Aorta (tissue), 5 donors: Measurements from ENCODE around the gene CARM1. TPM values are rescaled to one million over a fixed set of nuclear protein-coding genes. Genes with fewer than 3 reads are reported as not detected.

ENCODE experiments used
- ATAC-seq: fragments of 200-7000 bp; cut with Tn5 transposase; one replicate; pipeline ENCODE4 v1.9.1; 2022; ENCODE audit warnings: moderate library complexity; ENCODE audit not compliant: low FRiP score
- DNase-seq, 2 donors: peaks; one replicate each; pipeline ENCODE4 v3.0.0-alpha.2; 2020
- H3K27ac ChIP-seq, 2 donors: one replicate each; pipeline ENCODE4 v1.5.1; 2013; ENCODE audit warnings: low read length in 2 of 2, mild to moderate bottlenecking in 2 of 2, moderate library complexity in 2 of 2, control low read depth in 1 of 2, inconsistent platforms in 1 of 2, low read depth in 1 of 2
- H3K27me3 ChIP-seq, 2 donors: one replicate each; pipeline ENCODE4 v1.6.1; 2013; ENCODE audit warnings: control low read depth in 1 of 2, low read length in 1 of 2, mild to moderate bottlenecking in 1 of 2, moderate library complexity in 1 of 2; ENCODE audit not compliant: insufficient read depth in 2 of 2, control insufficient read depth in 1 of 2
- H3K36me3 ChIP-seq, 2 donors: one replicate each; pipeline ENCODE4 v1.6.1; 2013; ENCODE audit warnings: control low read depth in 1 of 2, low read length in 1 of 2, mild to moderate bottlenecking in 1 of 2; ENCODE audit not compliant: insufficient read depth in 2 of 2, control insufficient read depth in 1 of 2
- H3K4me1 ChIP-seq, 2 donors: one replicate each; pipeline ENCODE4 v1.6.1; 2013; ENCODE audit warnings: low read length in 2 of 2, control low read depth in 1 of 2, mild to moderate bottlenecking in 1 of 2, moderate library complexity in 1 of 2; ENCODE audit not compliant: insufficient read depth in 2 of 2, control insufficient read depth in 1 of 2
- H3K4me3 ChIP-seq, 2 donors: one replicate each; pipeline ENCODE4 v1.5.1; 2013; ENCODE audit warnings: low read length in 2 of 2, control low read depth in 1 of 2, mild to moderate bottlenecking in 1 of 2
- H3K9me3 ChIP-seq: one replicate; pipeline ENCODE4 v1.6.1; 2013; ENCODE audit warnings: mild to moderate bottlenecking, low read length; ENCODE audit not compliant: control insufficient read depth
- WGBS, 2 donors: extraction: QIAGEN DNeasy Blood & Tissue Kit; methylation state at CpG; one replicate each; pipeline ENCODE4 v1.1.7; 2013; 5-methylcytosine and 5-hydroxymethylcytosine counted together
- intact Hi-C, 2 donors: fragments of 100-400 bp; cut with DNase I; formaldehyde crosslinking; loops; one replicate each; pipeline versions ENCODE4 v1.14.2 to v1.15.0; 2022
- long read RNA-seq, 2 donors: library from polyadenylated mRNA; unstranded; transcript quantifications; one replicate each; pipeline ENCODE4 v2.0.0, GENCODE V29; 2020 to 2021
- polyA plus RNA-seq, 2 donors: library from polyadenylated mRNA; stranded (reverse); fragments of 200-250 nt; gene quantifications; one replicate each; pipeline ENCODE4 v1.2.3, GENCODE V29; 2013
- total RNA-seq, 2 donors: library from RNA; stranded (reverse); fragmentation: NEBNext Ultra II Directional; extraction: Animal tissue kit (Norgen Biotek cat#: 25700); gene quantifications; one replicate each; pipeline ENCODE4 v1.2.1, GENCODE V29; 2021
- donor health status: healthy with polysubstance abuse.
- donor health status: Bipolar disorder and iron deficiency.
- donor health status: DM: no; HTN: no; CAD: no.
- donor health status: DM: no; HTN: no; CAD: no.
- donor health status: DM: yes; HTN: yes; CAD: no.

Gene CARM1
- total RNA-seq, result 10 to 100 TPM; 27.9 to 41.4 TPM
- polyA plus RNA-seq, result 10 to 100 TPM; 11.5 to 23.9 TPM
- long read RNA-seq, donor 1, partial matches to known transcripts, result 2 of 4 reads
- long read RNA-seq, donor 1, other reads (novel, unspliced or antisense), result 2 of 4 reads
- long read RNA-seq, donor 2, transcript CARM1-202 (15 exons, 2,722 nt), result major isoform, 18 of 37 reads
- long read RNA-seq, donor 2, partial matches to known transcripts, result 7 of 37 reads
- long read RNA-seq, donor 2, other reads (novel, unspliced or antisense), result 9 of 37 reads

DNA sequence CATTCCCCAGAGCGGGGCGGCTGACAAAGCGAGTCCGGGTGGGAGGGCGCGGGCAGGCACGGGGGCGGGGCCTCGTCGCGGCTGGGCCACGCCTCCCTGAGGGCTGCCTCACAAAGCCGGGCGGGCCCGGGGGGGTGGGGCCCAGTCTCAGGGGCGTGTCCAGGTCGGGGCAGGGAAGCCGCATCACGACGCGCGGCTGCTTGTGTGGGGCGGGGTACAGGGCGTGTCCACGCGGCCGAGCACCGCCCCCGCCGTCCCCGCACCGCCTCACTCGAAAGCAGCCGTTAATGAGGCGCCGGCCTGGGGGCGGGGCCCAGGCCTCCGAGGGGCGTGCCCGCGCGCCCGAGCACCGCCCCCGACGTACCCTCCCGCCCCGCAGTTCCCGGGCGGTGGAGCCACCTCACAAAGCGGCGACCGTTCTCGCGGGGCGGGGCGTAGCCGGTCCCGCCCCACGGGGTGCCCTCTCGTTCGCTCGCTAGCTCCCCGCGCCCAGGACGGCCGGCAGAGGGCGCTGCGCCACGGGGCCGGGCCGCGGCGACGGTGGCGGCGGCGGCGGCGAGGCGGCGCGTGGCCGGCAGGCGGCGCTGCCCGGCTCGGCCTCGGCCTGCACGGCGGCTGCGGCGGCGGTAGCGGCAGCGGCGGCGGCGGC, at the start of gene CARM1:
CARM1 (plus strand) TSS at position 599 of the 649 bp plus-strand sequence. CDS start 150 bp downstream, outside the sequence.
- 0 to 1% methylated on average over 28 to 99 of the region's 99 CpGs for WGBS, 2 donors
- Histone ChIP-seq H3K27me3 (no peaks in the 10 kb centered on the region), H3K4me1 (no peaks in the 10 kb centered on the region), H3K27ac (peak within 1 kb of the TSS in 1 of 2 donors; percentile 67), H3K9me3 (no peaks in the 10 kb centered on the region), H3K4me3 (peak within 1 kb of the TSS; percentile 69 to 97), H3K36me3 (no peaks in the 10 kb centered on the region)
- DNase-seq (peak; percentile 99 to 100), ATAC-seq (peak; percentile 98)
- intact Hi-C loops, result loop anchor here (2.0 to 10.0 kb wide), 2 partner anchors 34 to 54 kb away; partner anchors contain the start of genes TIMM29 (in 1 of the 2), TMED1 (in 1 of the 2) and YIPF2 (in 1 of the 2)

DNA sequence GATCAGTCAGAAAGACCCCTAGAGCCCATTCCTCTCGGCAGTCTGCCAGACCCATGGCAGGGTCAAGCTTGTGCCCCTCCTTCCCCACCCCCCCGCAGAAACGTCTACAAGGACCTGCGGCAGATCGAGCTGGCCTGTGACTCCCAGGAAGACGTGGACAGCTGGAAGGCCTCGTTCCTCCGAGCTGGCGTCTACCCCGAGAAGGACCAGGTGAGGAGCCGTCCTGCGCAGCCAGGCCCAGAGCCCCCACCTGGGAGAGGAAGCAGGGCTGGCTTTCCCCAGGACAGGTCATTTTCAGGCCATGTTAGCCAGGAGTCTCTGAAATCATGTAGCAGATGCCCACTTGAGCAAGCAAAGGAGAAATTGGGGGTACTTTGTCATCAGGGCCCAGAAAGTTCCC, 47.7 kb upstream of the CARM1 start:
- no peak overlapping the region for H3K4me3 ChIP-seq
- WGBS, 2 donors, result 91% methylated on average over 12 of the region's 12 CpGs
- intact Hi-C loops, result no loop called here
- ATAC-seq (no peak), DNase-seq (no peak)
- H3K27me3 ChIP-seq, result no peaks in the 10 kb centered on the region
- H3K36me3 ChIP-seq, result peaks cover 0 to 3% of the 10 kb centered on the region in 2 donors
- H3K9me3 ChIP-seq, result no peaks in the 10 kb centered on the region
- H3K27ac ChIP-seq, result no peak overlapping the region
- no peaks in the 10 kb centered on the region for H3K4me1 ChIP-seq

DNA sequence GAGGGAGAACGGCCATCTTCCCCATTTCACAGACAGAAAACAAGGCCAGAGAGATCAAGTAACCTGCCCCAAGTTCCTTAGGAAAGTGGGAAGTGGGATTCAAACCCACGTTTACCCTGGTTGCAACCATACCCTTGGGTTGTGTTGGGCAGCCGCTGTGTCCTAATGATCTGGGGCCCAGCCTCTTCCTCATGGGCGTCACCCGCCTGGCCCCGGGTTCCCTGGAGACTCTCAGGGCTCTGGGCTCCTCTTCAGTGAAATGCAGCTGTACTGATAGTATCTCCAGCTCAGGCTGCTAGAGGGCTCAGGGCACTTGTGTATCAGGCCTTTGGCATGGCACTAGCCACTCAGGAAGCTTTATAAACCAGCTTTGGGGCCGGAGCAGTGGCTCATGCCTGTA, 45.1 kb upstream of the CARM1 start:
- ATAC-seq (no peak), DNase-seq (no peak)
- Histone ChIP-seq H3K4me1 (no peaks in the 10 kb centered on the region), H3K27ac (no peak overlapping the region), H3K4me3 (no peak overlapping the region), H3K27me3 (no peaks in the 10 kb centered on the region), H3K9me3 (no peaks in the 10 kb centered on the region), H3K36me3 (no peaks in the 10 kb centered on the region)
- 89 to 93% methylated on average over 7 of the region's 7 CpGs for WGBS, 2 donors
- intact Hi-C loops, result no loop called here

DNA sequence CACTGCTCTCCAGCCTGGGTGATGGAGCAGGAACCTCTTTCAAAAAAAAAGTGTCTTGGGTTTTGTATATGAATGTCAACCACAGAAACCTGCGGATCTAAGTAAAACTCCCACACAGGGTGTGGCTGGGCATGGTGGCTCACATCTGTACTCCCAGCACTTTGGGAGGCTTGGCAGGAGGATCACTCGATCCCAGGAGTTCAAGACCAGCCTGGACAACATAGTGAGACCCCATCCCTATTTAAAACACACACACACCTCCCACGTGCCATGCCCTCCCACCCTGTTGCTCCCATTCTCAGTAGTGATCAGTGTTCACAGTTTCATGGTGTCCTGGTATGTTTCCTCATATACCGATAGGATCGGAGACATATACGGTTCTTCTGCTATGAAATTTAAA, 44.5 kb upstream of the CARM1 start:
- Histone ChIP-seq H3K9me3 (no peaks in the 10 kb centered on the region), H3K27ac (no peak overlapping the region), H3K27me3 (no peaks in the 10 kb centered on the region), H3K4me1 (no peaks in the 10 kb centered on the region), H3K36me3 (no peaks in the 10 kb centered on the region), H3K4me3 (no peak overlapping the region)
- DNase-seq (no peak), ATAC-seq (no peak)
- intact Hi-C loops, result no loop called here
- 89 to 91% methylated on average over 6 of the region's 6 CpGs for WGBS, 2 donors

DNA sequence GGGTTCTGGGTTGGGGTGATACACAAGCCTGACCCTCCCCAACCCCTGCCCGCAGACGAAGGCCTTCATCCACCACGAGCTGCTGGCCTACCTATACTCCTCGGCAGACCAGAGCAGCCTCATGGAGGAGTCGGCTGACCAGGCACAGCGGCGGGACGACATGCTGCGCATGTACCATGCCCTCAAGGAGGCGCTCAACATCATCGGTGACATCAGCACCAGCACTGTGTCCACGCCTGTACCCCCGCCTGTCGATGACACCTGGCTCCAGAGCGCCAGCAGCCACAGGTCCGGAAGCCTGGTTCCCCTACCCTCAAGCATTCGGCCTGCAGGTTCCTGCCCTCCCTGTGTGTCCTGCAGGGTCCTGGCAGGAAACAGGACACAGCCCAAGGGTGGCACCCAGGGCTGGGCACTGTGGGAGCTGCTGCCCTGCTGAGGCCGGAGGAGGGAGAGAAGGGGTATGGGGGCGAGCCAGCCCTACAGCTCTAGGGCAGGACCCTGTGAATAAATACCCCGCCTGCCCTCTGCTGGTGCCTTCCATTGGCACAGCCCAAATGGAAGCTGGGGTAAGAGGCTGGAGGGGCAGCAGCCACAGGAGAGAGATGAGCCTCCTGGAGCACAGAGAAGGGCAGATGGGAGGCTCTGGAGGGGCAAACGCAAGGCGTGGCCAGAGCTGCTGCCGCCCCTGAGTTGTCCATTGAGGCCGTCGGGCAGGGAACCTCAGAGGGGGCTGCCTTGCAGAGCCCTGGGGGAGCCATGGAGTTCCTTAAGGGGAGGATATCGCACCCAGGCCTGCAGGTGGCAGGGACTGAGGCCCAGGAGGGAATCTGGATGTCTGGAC, 42.2 kb upstream of the CARM1 start:
- intact Hi-C loops, result no loop called here
- DNase-seq (no peak), ATAC-seq (no peak)
- H3K27me3 ChIP-seq, result no peaks in the 10 kb centered on the region
- H3K36me3 ChIP-seq, result no peaks in the 10 kb centered on the region
- no peak overlapping the region for H3K4me3 ChIP-seq
- no peaks in the 10 kb centered on the region for H3K9me3 ChIP-seq
- H3K27ac ChIP-seq, result no peak overlapping the region
- H3K4me1 ChIP-seq, result no peaks in the 10 kb centered on the region
- WGBS, 2 donors, result 88 to 90% methylated on average over 26 of the region's 26 CpGs

DNA sequence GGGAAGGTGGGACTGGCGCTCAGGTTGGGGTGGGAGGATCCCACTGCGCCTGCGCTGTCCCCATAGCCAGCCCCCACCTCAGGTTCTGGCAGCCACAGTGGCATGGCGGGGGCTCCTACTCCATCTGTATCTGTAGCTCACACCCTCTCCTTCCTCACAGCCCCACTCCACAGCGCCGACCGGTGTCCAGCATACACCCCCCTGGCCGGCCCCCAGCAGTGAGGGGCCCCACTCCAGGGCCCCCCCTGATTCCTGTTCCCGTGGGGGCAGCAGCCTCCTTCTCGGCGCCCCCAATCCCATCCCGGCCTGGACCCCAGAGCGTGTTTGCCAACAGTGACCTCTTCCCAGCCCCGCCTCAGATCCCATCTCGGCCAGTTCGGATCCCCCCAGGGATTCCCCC, 41.4 kb upstream of the CARM1 start:
- intact Hi-C loops, result no loop called here
- H3K9me3 ChIP-seq, result no peaks in the 10 kb centered on the region
- H3K36me3 ChIP-seq, result no peaks in the 10 kb centered on the region
- H3K27ac ChIP-seq, result no peak overlapping the region
- 80 to 85% methylated on average over 16 of the region's 16 CpGs for WGBS, 2 donors
- H3K4me1 ChIP-seq, result no peaks in the 10 kb centered on the region
- DNase-seq (no peak), ATAC-seq (no peak)
- H3K4me3 ChIP-seq, result no peak overlapping the region
- H3K27me3 ChIP-seq, result no peaks in the 10 kb centered on the region

DNA sequence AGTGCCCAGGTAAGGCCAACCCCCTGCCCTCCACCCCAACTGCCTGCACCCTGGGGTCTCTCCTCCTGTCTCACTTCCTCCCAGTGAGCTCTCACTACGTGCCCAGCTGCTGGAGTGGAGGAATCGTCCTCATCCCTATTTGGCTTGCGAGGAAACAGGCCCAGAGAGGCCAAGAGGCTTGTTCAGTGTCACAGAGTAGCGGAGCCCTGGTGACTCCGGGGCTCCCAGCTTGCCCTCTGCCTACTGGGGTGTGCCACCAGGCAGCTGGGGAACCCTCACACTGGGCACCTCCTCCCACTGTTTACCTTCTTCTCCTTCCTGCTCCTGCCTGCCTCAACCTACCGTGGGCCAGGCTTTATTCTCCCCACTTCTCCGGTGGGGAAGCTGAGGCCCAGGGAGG, 41.0 kb upstream of the CARM1 start:
- no peaks in the 10 kb centered on the region for H3K27me3 ChIP-seq
- WGBS, 2 donors, result 83 to 84% methylated on average over 5 to 7 of the region's 7 CpGs
- H3K27ac ChIP-seq, result no peak overlapping the region
- no peaks in the 10 kb centered on the region for H3K9me3 ChIP-seq
- no peaks in the 10 kb centered on the region for H3K4me1 ChIP-seq
- no peak overlapping the region for H3K4me3 ChIP-seq
- DNase-seq (no peak), ATAC-seq (no peak)
- intact Hi-C loops, result no loop called here
- H3K36me3 ChIP-seq, result no peaks in the 10 kb centered on the region

DNA sequence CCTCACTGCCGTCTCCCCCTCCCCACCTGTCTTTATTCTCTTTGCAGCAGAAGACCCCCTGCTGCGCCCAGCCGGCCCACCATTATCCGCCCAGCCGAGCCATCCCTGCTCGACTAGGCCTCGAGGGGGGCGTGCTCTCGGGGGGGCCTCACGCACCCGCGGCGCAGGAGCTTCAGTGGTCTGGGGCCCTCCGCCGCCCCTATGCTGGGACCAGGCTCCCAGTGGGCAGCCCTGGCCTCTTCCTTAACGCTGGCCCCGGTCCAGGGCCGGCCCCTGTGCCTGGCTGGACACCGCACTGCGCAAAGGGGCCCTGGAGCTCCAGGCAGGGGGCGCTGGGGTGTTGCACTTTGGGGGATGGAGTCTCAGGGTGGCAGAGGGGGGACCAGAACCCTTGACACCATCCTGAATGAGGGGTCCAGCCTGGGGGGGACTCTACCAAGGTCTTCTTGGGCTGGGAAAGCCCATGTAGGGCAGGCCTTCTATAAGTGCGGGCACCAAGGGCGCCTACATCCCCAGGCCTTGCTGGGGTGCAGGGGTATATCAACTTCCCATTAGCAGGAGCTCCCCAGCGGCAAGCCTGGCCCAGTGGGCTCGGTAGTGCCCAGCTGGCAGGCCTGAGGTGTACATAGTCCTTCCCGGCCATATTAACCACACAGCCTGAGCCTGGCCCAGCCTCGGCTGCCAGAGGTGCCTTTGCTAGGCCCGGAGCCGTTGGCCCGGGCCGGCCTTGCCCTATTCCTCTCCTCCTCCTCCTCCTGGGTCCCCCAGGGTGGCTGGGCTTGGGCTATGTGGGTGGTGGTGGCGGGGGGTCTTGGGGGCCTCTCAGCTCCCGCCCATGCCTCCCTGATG, 40.2 kb upstream of the CARM1 start:
- WGBS, 2 donors, result 83 to 86% methylated on average over 32 to 33 of the region's 33 CpGs
- no peaks in the 10 kb centered on the region for H3K4me1 ChIP-seq
- ATAC-seq (no peak), DNase-seq (no peak)
- H3K27ac ChIP-seq, result no peak overlapping the region
- intact Hi-C loops, result no loop called here
- H3K4me3 ChIP-seq, result no peak overlapping the region
- no peaks in the 10 kb centered on the region for H3K36me3 ChIP-seq
- H3K9me3 ChIP-seq, result no peaks in the 10 kb centered on the region
- no peaks in the 10 kb centered on the region for H3K27me3 ChIP-seq
